Activated naive CD8-positive, alpha-beta T cell treated with anti-CD3 and anti-CD28 coated beads, Interleukin-2, amount 10 ng/mL, durations not matched to agents 7 days and 5 days (primary cell): ENCODE measurements around the gene VSTM5. TPM values are rescaled to one million over a fixed set of nuclear protein-coding genes. Genes with fewer than 3 reads are reported as not detected.

Source experiments
- ATAC-seq: fragments of 150-1000 bp; cut with Tn5 transposase; one replicate; pipeline ENCODE4 v1.10.0; 2021; ENCODE audit warnings: low read depth, moderate library complexity
- POLR2A ChIA-PET: fragments of 350-600 bp; sonication (Branson Sonifier 250); formaldehyde crosslinking; loops from one replicate; lab custom pipeline; 2021; ENCODE audit warnings: antibody characterized with exemption; lab: Charles Lee
- DNase-seq: peaks from one replicate; pipeline ENCODE4 v3.0.0; 2021
- H3K27ac Mint-ChIP-seq: one replicate; pipeline ENCODE4 v1.8.0; 2022; ENCODE audit warnings: mild to moderate bottlenecking, mixed read lengths
- H3K27me3 Mint-ChIP-seq: one replicate; pipeline ENCODE4 v1.8.0; 2022; ENCODE audit warnings: mild to moderate bottlenecking, moderate library complexity, mixed read lengths
- H3K36me3 Mint-ChIP-seq: one replicate; pipeline ENCODE4 v1.8.0; 2021; ENCODE audit warnings: mild to moderate bottlenecking, mixed read lengths
- H3K4me1 Mint-ChIP-seq: one replicate; pipeline ENCODE4 v1.8.0; 2021; ENCODE audit warnings: mixed read lengths
- H3K4me3 Mint-ChIP-seq: one replicate; pipeline ENCODE4 v1.8.0; 2022; ENCODE audit warnings: mild to moderate bottlenecking, moderate library complexity, mixed read lengths
- H3K9me3 Mint-ChIP-seq: one replicate; pipeline ENCODE4 v1.8.0; 2021; ENCODE audit warnings: mixed read lengths
- total RNA-seq, 2 experiments: library from RNA; stranded (reverse); gene quantifications; one replicate each; pipeline ENCODE4 v1.2.3, GENCODE V29; 2021

Gene VSTM5
- total RNA-seq, 2 experiments from 2014 or later: not detected

- DNase-seq: no peak
- no peak for ATAC-seq
These were observed 1.8 kb upstream of the VSTM5 start for GRCh38 chr11:93852242-93852641.

GRCh38 chr11:93849751-93850593 lies 446 bp downstream of the VSTM5 start:
- peaks cover 1% of the 10 kb centered on the region for H3K4me1 Mint-ChIP-seq
- DNase-seq (no peak), ATAC-seq (no peak)
- POLR2A ChIA-PET: interaction anchor here (0.6 kb wide), 1 partner anchor 1205 kb away, joined by 3 read pairs; no protein-coding TSS in a partner anchor
- no peak overlapping the region for H3K4me3 Mint-ChIP-seq
- H3K27ac Mint-ChIP-seq: no peak overlapping the region
- H3K27me3 Mint-ChIP-seq: peaks cover 35% of the 10 kb centered on the region
- no peaks in the 10 kb centered on the region for H3K9me3 Mint-ChIP-seq
- no peaks in the 10 kb centered on the region for H3K36me3 Mint-ChIP-seq

More at GRCh38 chr11:93852242-93852641, 1.8 kb upstream of the VSTM5 start:
- H3K36me3 Mint-ChIP-seq: no peaks in the 10 kb centered on the region
- no peak overlapping the region for H3K4me3 Mint-ChIP-seq
- peaks cover 35% of the 10 kb centered on the region for H3K27me3 Mint-ChIP-seq
- no peaks in the 10 kb centered on the region for H3K9me3 Mint-ChIP-seq
- POLR2A ChIA-PET: no interaction called here
- H3K4me1 Mint-ChIP-seq: peaks cover 1% of the 10 kb centered on the region
- H3K27ac Mint-ChIP-seq: no peak overlapping the region

- DNase-seq (no peak), ATAC-seq (no peak)
- Mint-ChIP-seq H3K36me3 (no peaks in the 10 kb centered on the region), H3K27me3 (peaks cover 35% of the 10 kb centered on the region), H3K9me3 (no peaks in the 10 kb centered on the region), H3K4me3 (no peak overlapping the region), H3K4me1 (peaks cover 1% of the 10 kb centered on the region), H3K27ac (no peak overlapping the region)
- POLR2A ChIA-PET: no interaction called here
These were observed 1.2 kb downstream of the VSTM5 start for GRCh38 chr11:93849201-93849600.

GRCh38 chr11:93846411-93846810 lies 4.0 kb downstream of the VSTM5 start:
- ATAC-seq: no peak
- Mint-ChIP-seq H3K9me3 (no peaks in the 10 kb centered on the region), H3K27ac (no peak overlapping the region), H3K27me3 (peaks cover 24% of the 10 kb centered on the region), H3K36me3 (no peaks in the 10 kb centered on the region), H3K4me3 (no peak overlapping the region), H3K4me1 (peaks cover 1% of the 10 kb centered on the region)
- no peak for DNase-seq
- POLR2A ChIA-PET: no interaction called here

GRCh38 chr11:93845181-93846092 lies 5.0 kb downstream of the VSTM5 start:
- POLR2A ChIA-PET: no interaction called here

GRCh38 chr11:93844568-93844967 lies 5.8 kb downstream of the VSTM5 start:
- H3K27me3 Mint-ChIP-seq: peaks cover 12% of the 10 kb centered on the region
- POLR2A ChIA-PET: no interaction called here
- no peaks in the 10 kb centered on the region for H3K9me3 Mint-ChIP-seq
- H3K4me1 Mint-ChIP-seq: peaks cover 1% of the 10 kb centered on the region
- no peak overlapping the region for H3K27ac Mint-ChIP-seq
- no peak overlapping the region for H3K4me3 Mint-ChIP-seq
- DNase-seq: no peak
- no peak for ATAC-seq
- no peaks in the 10 kb centered on the region for H3K36me3 Mint-ChIP-seq

More at GRCh38 chr11:93845181-93846092, 5.0 kb downstream of the VSTM5 start:
- Mint-ChIP-seq H3K4me3 (no peak overlapping the region), H3K36me3 (no peaks in the 10 kb centered on the region), H3K4me1 (peaks cover 1% of the 10 kb centered on the region), H3K27ac (no peak overlapping the region), H3K27me3 (peaks cover 15% of the 10 kb centered on the region), H3K9me3 (no peaks in the 10 kb centered on the region)
- no peak for ATAC-seq
- DNase-seq: no peak

- POLR2A ChIA-PET: no interaction called here
- H3K27ac Mint-ChIP-seq: no peak overlapping the region
These were observed 6.5 kb downstream of the VSTM5 start for GRCh38 chr11:93843906-93844305.

GRCh38 chr11:93842461-93842860 lies 8.0 kb downstream of the VSTM5 start:
- POLR2A ChIA-PET: no interaction called here
- no peak for DNase-seq
- Mint-ChIP-seq H3K9me3 (no peaks in the 10 kb centered on the region), H3K4me1 (no peaks in the 10 kb centered on the region), H3K27ac (no peak overlapping the region), H3K27me3 (peaks cover 2% of the 10 kb centered on the region), H3K36me3 (no peaks in the 10 kb centered on the region), H3K4me3 (no peak overlapping the region)
- no peak for ATAC-seq

More at GRCh38 chr11:93843906-93844305, 6.5 kb downstream of the VSTM5 start:
- no peaks in the 10 kb centered on the region for H3K36me3 Mint-ChIP-seq
- no peaks in the 10 kb centered on the region for H3K9me3 Mint-ChIP-seq
- H3K4me1 Mint-ChIP-seq: no peaks in the 10 kb centered on the region
- peaks cover 6% of the 10 kb centered on the region for H3K27me3 Mint-ChIP-seq
- H3K4me3 Mint-ChIP-seq: no peak overlapping the region
- ATAC-seq (no peak), DNase-seq (no peak)

- Mint-ChIP-seq H3K4me3 (no peak overlapping the region), H3K36me3 (no peaks in the 10 kb centered on the region), H3K27ac (no peak overlapping the region), H3K9me3 (no peaks in the 10 kb centered on the region), H3K4me1 (no peaks in the 10 kb centered on the region), H3K27me3 (peaks cover 2% of the 10 kb centered on the region)
- ATAC-seq: no peak
- no peak for DNase-seq
- POLR2A ChIA-PET: no interaction called here
These were observed 8.4 kb downstream of the VSTM5 start for GRCh38 chr11:93842034-93842433.

GRCh38 chr11:93841446-93841845 lies 9.0 kb downstream of the VSTM5 start:
- POLR2A ChIA-PET: no interaction called here
- no peak for DNase-seq
- Mint-ChIP-seq H3K9me3 (no peaks in the 10 kb centered on the region), H3K27ac (no peak overlapping the region), H3K4me3 (no peak overlapping the region), H3K4me1 (no peaks in the 10 kb centered on the region), H3K27me3 (peaks cover 2% of the 10 kb centered on the region), H3K36me3 (no peaks in the 10 kb centered on the region)
- no peak for ATAC-seq

GRCh38 chr11:93840981-93841380 lies 9.4 kb downstream of the VSTM5 start:
- Mint-ChIP-seq H3K27me3 (peaks cover 2% of the 10 kb centered on the region), H3K4me1 (no peaks in the 10 kb centered on the region), H3K4me3 (no peak overlapping the region), H3K9me3 (no peaks in the 10 kb centered on the region), H3K36me3 (no peaks in the 10 kb centered on the region), H3K27ac (no peak overlapping the region)
- POLR2A ChIA-PET: no interaction called here
- no peak for ATAC-seq
- no peak for DNase-seq

GRCh38 chr11:93840180-93840579 lies 10.2 kb downstream of the VSTM5 start:
- Mint-ChIP-seq H3K27ac (no peak overlapping the region), H3K4me1 (no peaks in the 10 kb centered on the region), H3K4me3 (no peak overlapping the region), H3K27me3 (peaks cover 2% of the 10 kb centered on the region), H3K36me3 (no peaks in the 10 kb centered on the region), H3K9me3 (no peaks in the 10 kb centered on the region)
- no peak for ATAC-seq
- POLR2A ChIA-PET: no interaction called here
- DNase-seq: no peak

- Mint-ChIP-seq H3K4me1 (no peaks in the 10 kb centered on the region), H3K27ac (no peak overlapping the region), H3K27me3 (peaks cover 3% of the 10 kb centered on the region), H3K4me3 (no peak overlapping the region), H3K9me3 (no peaks in the 10 kb centered on the region), H3K36me3 (no peaks in the 10 kb centered on the region)
- DNase-seq (no peak), ATAC-seq (no peak)
- POLR2A ChIA-PET: no interaction called here
These were observed 11.5 kb downstream of the VSTM5 start for GRCh38 chr11:93838967-93839366.
